Measurements from ENCODE around the gene EMX2.
A peak's percentile ranks its signal among the peaks of the same experiment; 100 is the strongest.

The EMX2 gene

DNA sequence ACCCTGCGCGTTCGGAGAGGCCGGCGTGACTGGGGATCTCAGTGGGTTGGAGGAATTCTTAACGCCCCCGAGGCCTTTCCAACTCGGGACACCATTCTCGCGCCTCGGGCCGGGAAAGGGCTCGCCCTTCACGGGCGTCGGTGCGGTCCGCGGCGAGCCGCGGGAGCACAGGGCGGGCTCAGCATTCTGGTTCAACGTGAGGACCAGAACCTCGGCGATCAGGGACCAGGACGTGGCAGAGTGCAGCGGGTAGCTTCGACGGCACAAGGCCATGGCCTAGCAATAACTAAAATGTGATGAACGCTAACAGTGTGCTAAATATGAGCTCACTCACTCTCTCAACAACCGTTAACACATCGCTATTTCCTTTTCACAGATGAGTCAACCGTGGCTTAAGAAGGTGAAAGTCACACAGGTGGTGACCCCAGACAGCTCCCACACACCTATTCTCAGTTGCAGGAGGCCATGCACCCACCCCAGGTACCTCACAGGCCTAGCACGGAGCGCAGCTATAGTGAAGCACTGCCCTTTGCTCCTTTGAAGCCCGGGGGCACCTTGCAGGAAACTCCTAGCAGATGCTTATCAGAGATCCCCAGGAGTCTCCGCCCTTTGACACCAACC, 4.5 kb upstream of the EMX2 start:
- DNase-seq = peak in 1 of 2 donors; percentile 14
- Histone ChIP-seq H3K9me3 (ENCODE audit: insufficient read depth, low read depth, low read length) (peaks cover 2% of the 10 kb centered on the region), H3K79me1 (ENCODE audit: low read length) (no peaks in the 10 kb centered on the region), H3K4me1 (ENCODE audit: control insufficient read depth in 1 of 2, insufficient read depth in 2 of 2, low read length in 2 of 2) (peaks cover 2 to 9% of the 10 kb centered on the region in 2 experiments), H3K18ac (ENCODE audit: low read length) (no peak overlapping the region), H3K27me3 (ENCODE audit: insufficient read depth, low read length) (peaks cover 87% of the 10 kb centered on the region), H2BK120ac (ENCODE audit: insufficient read depth, low read length, poor library complexity) (no peak overlapping the region), H4K12ac (ENCODE audit: low read depth, low read length) (no peak overlapping the region), H3K9ac (ENCODE audit: low read length) (no peak overlapping the region), H4K8ac (ENCODE audit: low read depth, low read length) (no peak overlapping the region), H2BK5ac (ENCODE audit: low read depth, low read length, poor library complexity) (no peak overlapping the region), H3K4ac (ENCODE audit: low read depth, low read length) (no peak overlapping the region), H4K91ac (ENCODE audit: low read depth, low read length) (no peak overlapping the region), H3K79me2 (ENCODE audit: control insufficient read depth, insufficient read depth, low read length, poor library complexity) (no peaks in the 10 kb centered on the region), H3K36me3 (ENCODE audit: control insufficient read depth in 1 of 2, insufficient read depth in 2 of 2, low read length in 2 of 2) (no peaks in the 10 kb centered on the region), H3K14ac (ENCODE audit: low read length) (no peak overlapping the region), H2BK12ac (ENCODE audit: low read length) (no peak overlapping the region), H2AFZ (ENCODE audit: insufficient read depth, low read length, poor library complexity) (no peak overlapping the region), H3K4me2 (ENCODE audit: low read length) (peak overlapping the region; percentile 44), H3K4me3 (ENCODE audit: low read depth, low read length) (no peak overlapping the region), H3K23ac (ENCODE audit: low read length) (no peak overlapping the region), H2AK5ac (ENCODE audit: low read length) (no peak overlapping the region), H3K27ac (ENCODE audit: low read depth, low read length) (no peak overlapping the region)
- no CpG with 5 or more reads among the region's 38 CpGs for WGBS (ENCODE audit: extremely low coverage, insufficient coverage, insufficient read length)

DNA sequence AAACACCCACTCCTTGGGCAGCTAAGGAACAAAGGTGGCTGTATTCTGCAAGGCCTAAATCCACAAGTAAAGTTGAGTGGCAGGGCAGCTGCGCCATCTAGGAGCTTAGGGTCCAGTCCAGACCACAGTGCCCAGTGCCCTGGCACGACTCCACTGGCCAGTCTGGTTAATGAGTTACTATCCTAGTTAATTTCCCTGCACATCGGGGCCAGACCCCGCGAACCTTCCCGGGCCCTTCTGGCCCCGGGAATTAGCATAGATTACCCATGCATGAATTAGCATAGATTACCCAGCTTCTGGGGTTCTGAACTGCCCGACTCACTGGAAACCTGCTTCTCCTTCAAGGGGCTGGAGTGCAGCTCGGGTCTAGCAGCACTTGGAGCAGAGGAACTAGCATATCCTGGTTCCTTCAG, 3.2 kb upstream of the EMX2 start:
- H4K12ac ChIP-seq (ENCODE audit: low read depth, low read length) = no peak overlapping the region
- no peak overlapping the region for H2AFZ ChIP-seq (ENCODE audit: insufficient read depth, low read length, poor library complexity)
- H2AK5ac ChIP-seq (ENCODE audit: low read length) = no peak overlapping the region
- H4K91ac ChIP-seq (ENCODE audit: low read depth, low read length) = no peak overlapping the region
- H3K4ac ChIP-seq (ENCODE audit: low read depth, low read length) = no peak overlapping the region
- H3K79me2 ChIP-seq (ENCODE audit: control insufficient read depth, insufficient read depth, low read length, poor library complexity) = no peaks in the 10 kb centered on the region
- H3K36me3 ChIP-seq (ENCODE audit: control insufficient read depth in 1 of 2, insufficient read depth in 2 of 2, low read length in 2 of 2) = no peaks in the 10 kb centered on the region
- H3K4me3 ChIP-seq (ENCODE audit: low read depth, low read length) = no peak overlapping the region
- no peak overlapping the region for H4K8ac ChIP-seq (ENCODE audit: low read depth, low read length)
- peaks cover 88% of the 10 kb centered on the region for H3K27me3 ChIP-seq (ENCODE audit: insufficient read depth, low read length)
- no peak overlapping the region for H3K14ac ChIP-seq (ENCODE audit: low read length)
- no peak overlapping the region for H3K18ac ChIP-seq (ENCODE audit: low read length)
- H3K4me2 ChIP-seq (ENCODE audit: low read length) = no peak overlapping the region
- H2BK120ac ChIP-seq (ENCODE audit: insufficient read depth, low read length, poor library complexity) = no peak overlapping the region
- H3K4me1 ChIP-seq (ENCODE audit: control insufficient read depth in 1 of 2, insufficient read depth in 2 of 2, low read length in 2 of 2) = peaks cover 2 to 17% of the 10 kb centered on the region in 2 experiments
- H3K9me3 ChIP-seq (ENCODE audit: insufficient read depth, low read depth, low read length) = peaks cover 4% of the 10 kb centered on the region
- H3K79me1 ChIP-seq (ENCODE audit: low read length) = no peaks in the 10 kb centered on the region
- H3K27ac ChIP-seq (ENCODE audit: low read depth, low read length) = no peak overlapping the region
- no peak overlapping the region for H3K23ac ChIP-seq (ENCODE audit: low read length)
- H2BK5ac ChIP-seq (ENCODE audit: low read depth, low read length, poor library complexity) = no peak overlapping the region
- no peak overlapping the region for H2BK12ac ChIP-seq (ENCODE audit: low read length)
- DNase-seq = no peak
- no CpG with 5 or more reads among the region's 9 CpGs for WGBS (ENCODE audit: extremely low coverage, insufficient coverage, insufficient read length)
- no peak overlapping the region for H3K9ac ChIP-seq (ENCODE audit: low read length)

DNA sequence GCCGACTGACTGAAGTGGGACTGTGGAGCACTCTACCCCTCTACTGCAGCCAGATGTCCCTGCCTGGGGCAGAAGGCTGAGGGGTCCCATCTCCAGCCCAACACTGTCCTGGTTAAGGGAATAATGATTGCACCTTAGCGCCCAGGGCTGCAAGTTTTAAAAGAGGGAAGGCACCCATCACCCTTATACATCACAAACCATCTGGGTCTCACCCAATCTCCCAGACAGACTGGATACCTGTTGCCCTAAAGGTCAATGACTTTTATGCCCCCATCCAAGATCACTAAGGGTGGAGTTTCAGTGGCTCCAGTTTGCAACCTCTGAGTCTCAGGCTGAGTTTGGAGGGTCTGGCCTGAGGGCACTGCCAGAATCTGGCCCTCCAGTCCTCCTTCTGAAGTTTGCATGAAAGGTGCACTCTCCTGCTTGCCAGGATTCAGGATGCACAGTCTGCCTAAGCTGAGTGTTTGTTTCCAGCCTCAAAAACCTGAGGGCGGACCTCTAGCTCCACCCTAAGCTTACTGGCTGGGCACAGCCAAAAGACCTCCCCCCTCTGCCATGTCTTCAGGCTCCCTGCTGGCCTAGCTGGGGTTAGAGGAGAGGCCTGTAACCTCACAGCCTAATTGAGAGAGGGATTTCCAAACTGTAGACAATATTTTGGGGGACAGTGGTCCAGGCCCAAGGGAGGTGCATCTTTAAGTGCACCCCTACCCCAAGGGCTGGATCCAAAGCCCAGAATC, 2.5 kb upstream of the EMX2 start:
- Histone ChIP-seq H3K9me3 (ENCODE audit: insufficient read depth, low read depth, low read length) (peaks cover 4% of the 10 kb centered on the region), H3K79me2 (ENCODE audit: control insufficient read depth, insufficient read depth, low read length, poor library complexity) (no peaks in the 10 kb centered on the region), H4K91ac (ENCODE audit: low read depth, low read length) (no peak overlapping the region), H3K9ac (ENCODE audit: low read length) (no peak overlapping the region), H3K27ac (ENCODE audit: low read depth, low read length) (no peak overlapping the region), H3K4ac (ENCODE audit: low read depth, low read length) (no peak overlapping the region), H3K36me3 (ENCODE audit: control insufficient read depth in 1 of 2, insufficient read depth in 2 of 2, low read length in 2 of 2) (no peaks in the 10 kb centered on the region), H4K8ac (ENCODE audit: low read depth, low read length) (no peak overlapping the region), H3K79me1 (ENCODE audit: low read length) (no peaks in the 10 kb centered on the region), H3K14ac (ENCODE audit: low read length) (no peak overlapping the region), H4K12ac (ENCODE audit: low read depth, low read length) (no peak overlapping the region), H2AFZ (ENCODE audit: insufficient read depth, low read length, poor library complexity) (no peak overlapping the region), H3K4me3 (ENCODE audit: low read depth, low read length) (no peak overlapping the region), H3K23ac (ENCODE audit: low read length) (no peak overlapping the region), H3K4me2 (ENCODE audit: low read length) (no peak overlapping the region), H3K18ac (ENCODE audit: low read length) (no peak overlapping the region), H2BK12ac (ENCODE audit: low read length) (no peak overlapping the region), H2BK5ac (ENCODE audit: low read depth, low read length, poor library complexity) (no peak overlapping the region), H2AK5ac (ENCODE audit: low read length) (no peak overlapping the region), H3K27me3 (ENCODE audit: insufficient read depth, low read length) (peaks cover 88% of the 10 kb centered on the region), H3K4me1 (ENCODE audit: control insufficient read depth in 1 of 2, insufficient read depth in 2 of 2, low read length in 2 of 2) (peaks cover 2 to 12% of the 10 kb centered on the region in 2 experiments), H2BK120ac (ENCODE audit: insufficient read depth, low read length, poor library complexity) (no peak overlapping the region)
- DNase-seq = no peak
- no CpG with 5 or more reads among the region's 3 CpGs for WGBS (ENCODE audit: extremely low coverage, insufficient coverage, insufficient read length)

DNA sequence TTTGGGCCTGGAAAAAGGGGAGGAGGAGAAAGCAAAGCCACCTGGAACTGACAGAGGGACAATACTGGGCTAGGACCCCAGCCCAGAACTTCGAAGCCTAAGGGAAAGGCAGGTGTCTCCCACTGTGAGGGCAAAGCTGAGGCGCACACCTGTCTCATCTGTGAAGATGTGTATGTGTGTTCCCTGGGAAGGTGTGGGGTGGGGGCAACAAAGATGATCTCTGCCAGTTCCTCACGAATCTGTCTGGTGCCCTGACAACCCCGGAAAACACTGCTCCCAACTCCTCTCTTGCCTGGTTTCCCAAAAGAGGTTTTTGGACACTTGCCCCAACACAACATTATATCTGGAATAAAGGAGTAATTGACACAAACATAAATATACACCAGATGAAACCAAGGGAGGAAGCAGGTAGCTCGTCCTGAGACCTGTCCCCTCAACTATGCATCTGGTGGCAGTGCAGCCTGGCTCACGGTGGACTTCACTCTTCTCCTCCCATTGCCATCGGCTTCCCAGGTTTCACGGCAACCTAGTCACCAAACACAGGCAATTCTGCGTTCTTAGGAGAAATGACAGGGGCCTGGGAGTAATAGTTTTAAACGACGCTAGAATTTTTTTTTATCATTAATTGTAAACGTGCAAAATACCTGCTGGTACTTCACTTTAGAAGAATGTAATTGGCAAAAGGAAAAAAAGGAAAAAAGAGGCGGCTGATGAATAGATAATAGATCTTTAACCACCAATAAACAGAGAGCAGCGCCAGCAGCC, 1.7 kb upstream of the EMX2 start:
- Histone ChIP-seq H4K8ac (ENCODE audit: low read depth, low read length) (no peak overlapping the region), H2AK5ac (ENCODE audit: low read length) (no peak overlapping the region), H3K36me3 (ENCODE audit: control insufficient read depth in 1 of 2, insufficient read depth in 2 of 2, low read length in 2 of 2) (no peaks in the 10 kb centered on the region), H3K4me3 (ENCODE audit: low read depth, low read length) (no peak overlapping the region), H4K12ac (ENCODE audit: low read depth, low read length) (no peak overlapping the region), H3K4me2 (ENCODE audit: low read length) (no peak overlapping the region), H2BK5ac (ENCODE audit: low read depth, low read length, poor library complexity) (no peak overlapping the region), H2BK120ac (ENCODE audit: insufficient read depth, low read length, poor library complexity) (no peak overlapping the region), H4K91ac (ENCODE audit: low read depth, low read length) (no peak overlapping the region), H3K9ac (ENCODE audit: low read length) (no peak overlapping the region), H3K23ac (ENCODE audit: low read length) (no peak overlapping the region), H3K9me3 (ENCODE audit: insufficient read depth, low read depth, low read length) (peaks cover 4% of the 10 kb centered on the region), H3K4ac (ENCODE audit: low read depth, low read length) (no peak overlapping the region), H3K79me2 (ENCODE audit: control insufficient read depth, insufficient read depth, low read length, poor library complexity) (no peaks in the 10 kb centered on the region), H2AFZ (ENCODE audit: insufficient read depth, low read length, poor library complexity) (no peak overlapping the region), H3K27me3 (ENCODE audit: insufficient read depth, low read length) (peaks cover 88% of the 10 kb centered on the region), H3K4me1 (ENCODE audit: control insufficient read depth in 1 of 2, insufficient read depth in 2 of 2, low read length in 2 of 2) (peaks cover 0 to 12% of the 10 kb centered on the region in 2 experiments), H3K79me1 (ENCODE audit: low read length) (no peaks in the 10 kb centered on the region), H3K27ac (ENCODE audit: low read depth, low read length) (no peak overlapping the region), H2BK12ac (ENCODE audit: low read length) (no peak overlapping the region), H3K18ac (ENCODE audit: low read length) (no peak overlapping the region), H3K14ac (ENCODE audit: low read length) (no peak overlapping the region)
- no CpG with 5 or more reads among the region's 14 CpGs for WGBS (ENCODE audit: extremely low coverage, insufficient coverage, insufficient read length)
- DNase-seq = no peak
